SK-N-MC (cell line): Measurements from ENCODE around the gene SAMD9L.

ENCODE experiments used
- EZH2 ChIP-seq: fragments of 200-600 bp; sonication (generic); IDR thresholded peaks from one replicate; pipeline ENCODE4 v1.6.1; 2017; ENCODE audit warnings: antibody characterized with exemption
- FOXP2 ChIP-seq: optimal IDR thresholded peaks from 2 replicates; pipeline ENCODE3; 2011; ENCODE audit warnings: mild to moderate bottlenecking, moderate library complexity; ENCODE audit not compliant: insufficient read depth; ENCODE audit errors: extremely low read length, control extremely low read depth
- POLR2AphosphoS5 ChIP-seq: IDR thresholded peaks from 2 replicates; pipeline ENCODE4 v1.6.1; 2012; ENCODE audit warnings: mild to moderate bottlenecking, low read depth, low read length, borderline replicate concordance

- no peak for TF ChIP-seq FOXP2
- no peak for TF ChIP-seq POLR2AphosphoS5
- TF ChIP-seq EZH2, result no peak
Observed at GRCh38 chr7:93188870-93189634, 40.9 kb upstream of the SAMD9L start.
